Endothelial cell of umbilical vein (primary cell): ENCODE measurements around the gene CDKN2D.

Source experiments
- EZH2 ChIP-seq: IDR thresholded peaks from 2 replicates; pipeline ENCODE4 v1.6.1; 2012; ENCODE audit warnings: borderline replicate concordance, low read depth, mild to moderate bottlenecking, moderate library complexity, low read length, inconsistent platforms; ENCODE audit not compliant: severe bottlenecking
- FOS ChIP-seq: IDR thresholded peaks from 2 replicates; pipeline ENCODE4 v1.6.1; 2011; ENCODE audit warnings: mild to moderate bottlenecking, low read length, moderate library complexity, borderline replicate concordance; ENCODE audit not compliant: insufficient read depth
- JUN ChIP-seq: IDR thresholded peaks from 2 replicates; pipeline ENCODE4 v1.6.1; 2011; ENCODE audit warnings: borderline replicate concordance, low read depth; ENCODE audit not compliant: insufficient read length, insufficient read depth
- POLR2AphosphoS5 ChIP-seq: IDR thresholded peaks from 2 replicates; pipeline ENCODE4 v1.6.1; 2012; ENCODE audit warnings: low read depth, mild to moderate bottlenecking, control low read depth, low read length, moderate library complexity; ENCODE audit not compliant: insufficient read depth

GRCh38 chr19:10546817-10547216, 22.0 kb downstream of the CDKN2D start:
- TF ChIP-seq EZH2 (no peak), POLR2AphosphoS5 (no peak), FOS (no peak), JUN (no peak)
